Astrocyte (in vitro differentiated cells and primary cell): ENCODE measurements around the gene BRICD5. TPM values are rescaled to one million over a fixed set of nuclear protein-coding genes. Genes with fewer than 3 reads are reported as not detected.

Experiments
- DNase-seq: peaks from one replicate; pipeline ENCODE4 v3.0.0-alpha.2; 2010; ENCODE audit warnings: low read depth
- FAIRE-seq: peaks from 2 replicates; lab custom pipeline; 2011; peaks lifted over from hg19 to GRCh38; lab: Jason Lieb, UNC
- H2AFZ ChIP-seq: 2 replicates; pipeline ENCODE4 v1.6.0; 2012; ENCODE audit warnings: low read depth, low read length, inconsistent platforms
- H3K27ac ChIP-seq: 2 replicates; pipeline ENCODE4 v1.5.1; 2011; ENCODE audit warnings: low read depth, low read length, inconsistent platforms
- H3K27me3 ChIP-seq: 2 replicates; pipeline ENCODE4 v1.6.0; 2011; ENCODE audit warnings: low read length, inconsistent platforms; ENCODE audit not compliant: insufficient read depth
- H3K36me3 ChIP-seq: 2 replicates; pipeline ENCODE4 v1.5.1; 2011; ENCODE audit warnings: low read length, inconsistent platforms; ENCODE audit not compliant: insufficient read depth
- H3K4me1 ChIP-seq: 2 replicates; pipeline ENCODE4 v1.5.1; 2011; ENCODE audit warnings: low read length, inconsistent platforms; ENCODE audit not compliant: insufficient read depth
- H3K4me2 ChIP-seq: 2 replicates; pipeline ENCODE4 v1.6.0; 2012; ENCODE audit warnings: low read length, inconsistent platforms
- H3K4me3 ChIP-seq: 2 replicates; pipeline ENCODE4 v1.5.1; 2011; ENCODE audit warnings: low read depth, mild to moderate bottlenecking, low read length, inconsistent platforms; ENCODE audit not compliant: insufficient read depth
- H3K79me2 ChIP-seq: 2 replicates; pipeline ENCODE4 v1.6.0; 2012; ENCODE audit warnings: mild to moderate bottlenecking, low read length, inconsistent platforms; ENCODE audit not compliant: insufficient read depth
- H3K9ac ChIP-seq: 2 replicates; pipeline ENCODE4 v1.6.0; 2012; ENCODE audit warnings: mild to moderate bottlenecking, low read length, inconsistent platforms
- H3K9me3 ChIP-seq: 2 replicates; pipeline ENCODE4 v1.5.1; 2012; ENCODE audit warnings: low read depth, mild to moderate bottlenecking, low read length, inconsistent platforms; ENCODE audit not compliant: insufficient read depth
- H4K20me1 ChIP-seq: 2 replicates; pipeline ENCODE4 v1.6.0; 2012; ENCODE audit warnings: low read length, inconsistent platforms; ENCODE audit not compliant: insufficient read depth
- H3K27ac Mint-ChIP-seq: one replicate; pipeline ENCODE4 v1.8.0; 2021; ENCODE audit warnings: mild to moderate bottlenecking, mixed read lengths; ENCODE audit not compliant: unreplicated experiment
- H3K27me3 Mint-ChIP-seq: one replicate; pipeline ENCODE4 v1.8.0; 2021; ENCODE audit warnings: low read depth, mixed read lengths; ENCODE audit not compliant: unreplicated experiment
- H3K36me3 Mint-ChIP-seq: one replicate; pipeline ENCODE4 v1.8.0; 2021; ENCODE audit warnings: low read depth, mixed read lengths; ENCODE audit not compliant: unreplicated experiment
- H3K4me1 Mint-ChIP-seq: one replicate; pipeline ENCODE4 v1.8.0; 2021; ENCODE audit warnings: low read depth, mixed read lengths; ENCODE audit not compliant: unreplicated experiment
- H3K4me3 Mint-ChIP-seq: one replicate; pipeline ENCODE4 v1.8.0; 2021; ENCODE audit warnings: mild to moderate bottlenecking, moderate library complexity, mixed read lengths; ENCODE audit not compliant: unreplicated experiment
- H3K9me3 Mint-ChIP-seq: one replicate; pipeline ENCODE4 v1.8.0; 2021; ENCODE audit warnings: mild to moderate bottlenecking, mixed read lengths; ENCODE audit not compliant: unreplicated experiment
- EZH2 ChIP-seq: IDR thresholded peaks from 2 replicates; pipeline ENCODE4 v1.6.1; 2012; ENCODE audit warnings: mild to moderate bottlenecking, low read length, inconsistent platforms; ENCODE audit not compliant: insufficient read depth
- total RNA-seq: library from RNA; stranded (reverse); gene quantifications from 2 replicates; pipeline ENCODE4 v1.2.1, GENCODE V29; 2021
- TF ChIP-seq, protein P1 (sequence below): IDR thresholded peaks from 2 replicates; pipeline ENCODE4 v1.5.1; 2011; ENCODE audit warnings: low read depth, mild to moderate bottlenecking, inconsistent platforms, low read length, moderate library complexity; ENCODE audit not compliant: insufficient read depth

BRICD5 gene
- total RNA-seq, 1 donor from 2014 or later = 6.4 TPM

GRCh38 chr16:2206780-2207433 is 3.8 kb downstream of the BRICD5 start:
- H3K4me3 Mint-ChIP-seq = peak overlapping the region; percentile 81
- FAIRE-seq = no peak
- H3K9me3 Mint-ChIP-seq = peaks cover 4% of the 10 kb centered on the region
- H4K20me1 ChIP-seq = peaks cover 11% of the 10 kb centered on the region
- DNase-seq = no peak
- TF ChIP-seq, protein P1, sequence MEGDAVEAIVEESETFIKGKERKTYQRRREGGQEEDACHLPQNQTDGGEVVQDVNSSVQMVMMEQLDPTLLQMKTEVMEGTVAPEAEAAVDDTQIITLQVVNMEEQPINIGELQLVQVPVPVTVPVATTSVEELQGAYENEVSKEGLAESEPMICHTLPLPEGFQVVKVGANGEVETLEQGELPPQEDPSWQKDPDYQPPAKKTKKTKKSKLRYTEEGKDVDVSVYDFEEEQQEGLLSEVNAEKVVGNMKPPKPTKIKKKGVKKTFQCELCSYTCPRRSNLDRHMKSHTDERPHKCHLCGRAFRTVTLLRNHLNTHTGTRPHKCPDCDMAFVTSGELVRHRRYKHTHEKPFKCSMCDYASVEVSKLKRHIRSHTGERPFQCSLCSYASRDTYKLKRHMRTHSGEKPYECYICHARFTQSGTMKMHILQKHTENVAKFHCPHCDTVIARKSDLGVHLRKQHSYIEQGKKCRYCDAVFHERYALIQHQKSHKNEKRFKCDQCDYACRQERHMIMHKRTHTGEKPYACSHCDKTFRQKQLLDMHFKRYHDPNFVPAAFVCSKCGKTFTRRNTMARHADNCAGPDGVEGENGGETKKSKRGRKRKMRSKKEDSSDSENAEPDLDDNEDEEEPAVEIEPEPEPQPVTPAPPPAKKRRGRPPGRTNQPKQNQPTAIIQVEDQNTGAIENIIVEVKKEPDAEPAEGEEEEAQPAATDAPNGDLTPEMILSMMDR = no peak
- no peak for TF ChIP-seq EZH2
- no peaks in the 10 kb centered on the region for H3K36me3 ChIP-seq
- peak overlapping the region; percentile 100 for H3K4me2 ChIP-seq
- no peak overlapping the region for H3K27ac Mint-ChIP-seq
- peaks cover 4% of the 10 kb centered on the region for H3K36me3 Mint-ChIP-seq
- H2AFZ ChIP-seq = no peak overlapping the region
- peaks cover 7% of the 10 kb centered on the region for H3K27me3 Mint-ChIP-seq
- H3K79me2 ChIP-seq = peaks cover 22% of the 10 kb centered on the region
- H3K4me1 ChIP-seq = peaks cover 11% of the 10 kb centered on the region
- H3K9ac ChIP-seq = no peak overlapping the region
- no peak overlapping the region for H3K4me3 ChIP-seq
- no peaks in the 10 kb centered on the region for H3K9me3 ChIP-seq
- peaks cover 4% of the 10 kb centered on the region for H3K4me1 Mint-ChIP-seq
- H3K27ac ChIP-seq = no peak overlapping the region
- H3K27me3 ChIP-seq = no peaks in the 10 kb centered on the region

DNA sequence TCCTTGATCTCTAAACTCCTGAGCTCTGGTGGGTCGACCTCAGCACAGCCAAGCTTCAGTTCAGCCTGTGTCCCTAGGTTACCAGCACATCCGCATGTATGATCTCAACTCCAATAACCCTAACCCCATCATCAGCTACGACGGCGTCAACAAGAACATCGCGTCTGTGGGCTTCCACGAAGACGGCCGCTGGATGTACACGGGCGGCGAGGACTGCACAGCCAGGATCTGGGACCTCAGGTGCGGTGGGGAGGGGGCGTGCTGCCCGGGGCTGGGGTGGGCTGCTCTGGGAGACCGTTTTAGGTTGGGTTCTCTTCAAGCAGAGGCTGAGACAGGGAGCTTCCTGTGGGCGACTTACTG is 4.3 kb downstream of the BRICD5 start:
- Histone ChIP-seq H3K9ac (peak overlapping the region; percentile 96), H3K9me3 (no peaks in the 10 kb centered on the region), H3K36me3 (no peaks in the 10 kb centered on the region), H3K79me2 (peaks cover 18% of the 10 kb centered on the region), H3K4me1 (peaks cover 11% of the 10 kb centered on the region), H2AFZ (no peak overlapping the region), H3K4me3 (peak overlapping the region; percentile 81), H3K27me3 (no peaks in the 10 kb centered on the region), H3K4me2 (peak overlapping the region; percentile 100), H4K20me1 (peaks cover 11% of the 10 kb centered on the region), H3K27ac (no peak overlapping the region)
- Mint-ChIP-seq H3K4me3 (peak overlapping the region; percentile 81), H3K9me3 (peaks cover 7% of the 10 kb centered on the region), H3K36me3 (peaks cover 4% of the 10 kb centered on the region), H3K27me3 (peaks cover 9% of the 10 kb centered on the region), H3K4me1 (peaks cover 4% of the 10 kb centered on the region), H3K27ac (peak overlapping the region; percentile 4)
- DNase-seq (no peak), FAIRE-seq (no peak)
- TF ChIP-seq EZH2 = no peak
- TF ChIP-seq, protein P1 = no peak

DNA sequence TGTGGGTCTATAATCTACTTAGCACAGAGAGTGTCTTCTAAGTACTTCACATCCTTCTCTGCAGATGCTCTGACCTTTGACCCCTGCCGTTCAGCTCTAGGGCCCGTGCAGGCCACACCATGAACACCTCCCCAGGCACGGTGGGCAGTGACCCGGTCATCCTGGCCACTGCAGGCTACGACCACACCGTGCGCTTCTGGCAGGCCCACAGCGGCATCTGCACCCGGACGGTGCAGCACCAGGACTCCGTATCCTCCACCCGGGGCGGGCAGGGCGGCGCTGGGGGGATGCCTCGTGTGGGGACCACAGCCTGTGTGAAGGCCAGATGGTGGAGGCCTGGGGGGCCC is 4.7 kb downstream of the BRICD5 start:
- H3K9me3 Mint-ChIP-seq = peaks cover 7% of the 10 kb centered on the region
- H2AFZ ChIP-seq = peak overlapping the region; percentile 96
- no peak for DNase-seq
- H3K4me3 Mint-ChIP-seq = peak overlapping the region; percentile 81
- TF ChIP-seq, protein P1 = no peak
- TF ChIP-seq EZH2 = no peak
- H3K27ac Mint-ChIP-seq = peak overlapping the region; percentile 4
- peaks cover 8% of the 10 kb centered on the region for H4K20me1 ChIP-seq
- H3K27me3 ChIP-seq = no peaks in the 10 kb centered on the region
- H3K27me3 Mint-ChIP-seq = peaks cover 9% of the 10 kb centered on the region
- H3K9me3 ChIP-seq = no peaks in the 10 kb centered on the region
- peaks cover 4% of the 10 kb centered on the region for H3K36me3 Mint-ChIP-seq
- peaks cover 11% of the 10 kb centered on the region for H3K4me1 ChIP-seq
- no peaks in the 10 kb centered on the region for H3K36me3 ChIP-seq
- H3K9ac ChIP-seq = peak overlapping the region; percentile 96
- peaks cover 18% of the 10 kb centered on the region for H3K79me2 ChIP-seq
- peaks cover 4% of the 10 kb centered on the region for H3K4me1 Mint-ChIP-seq
- FAIRE-seq = no peak
- H3K4me3 ChIP-seq = peak overlapping the region; percentile 81
- H3K4me2 ChIP-seq = peak overlapping the region; percentile 100
- peak overlapping the region; percentile 95 for H3K27ac ChIP-seq
